Measurements from ENCODE around the gene SPDYE2. TPM values are rescaled to one million over a fixed set of nuclear protein-coding genes. Genes with fewer than 3 reads are reported as not detected.
"Not testable (repeated sequence)": the region's sequence is repeated elsewhere in the genome, so short reads cannot be mapped to it uniquely, and the experiment has no call there.

Gene SPDYE2
- total RNA-seq, 1 donor from 2014 or later = not detected

DNA sequence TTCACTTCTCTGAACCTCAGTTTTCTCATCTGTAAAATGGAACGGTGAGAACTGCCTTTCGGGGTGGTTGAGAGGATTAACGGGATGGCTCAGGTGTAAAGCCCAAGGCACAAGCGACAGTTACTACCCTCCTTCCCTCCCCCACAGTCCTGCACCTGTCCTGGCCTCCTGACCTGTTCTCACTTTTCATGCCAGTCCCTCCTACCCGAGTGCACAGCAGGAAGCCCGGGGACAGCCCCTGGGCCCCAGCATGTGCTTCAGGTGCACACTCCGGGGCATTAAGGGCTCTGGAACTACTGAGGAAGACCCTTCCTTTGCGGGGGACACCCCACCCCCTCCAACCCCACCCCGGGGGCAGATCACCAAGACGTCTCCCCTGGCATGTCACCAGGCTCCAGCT, 34.1 kb upstream of the SPDYE2 start:
- not testable (repeated sequence) for H3K27ac ChIP-seq (ENCODE audit: low read depth, low read length); H3K27me3 ChIP-seq (ENCODE audit: control insufficient read depth in 3 of 3, insufficient read depth in 3 of 3, low read length in 3 of 3); H3K4me3 ChIP-seq (ENCODE audit: low read length in 3 of 3); H3K9ac ChIP-seq (ENCODE audit: low read depth in 1 of 3, low read length in 3 of 3); H3K4me1 ChIP-seq (ENCODE audit: control insufficient read depth in 3 of 3, insufficient read depth in 3 of 3, low read length in 3 of 3); H3K36me3 ChIP-seq (ENCODE audit: control insufficient read depth in 3 of 3, insufficient read depth in 3 of 3, low read length in 3 of 3); H3K9me3 ChIP-seq (ENCODE audit: control insufficient read depth in 3 of 3, low read length in 3 of 3)

DNA sequence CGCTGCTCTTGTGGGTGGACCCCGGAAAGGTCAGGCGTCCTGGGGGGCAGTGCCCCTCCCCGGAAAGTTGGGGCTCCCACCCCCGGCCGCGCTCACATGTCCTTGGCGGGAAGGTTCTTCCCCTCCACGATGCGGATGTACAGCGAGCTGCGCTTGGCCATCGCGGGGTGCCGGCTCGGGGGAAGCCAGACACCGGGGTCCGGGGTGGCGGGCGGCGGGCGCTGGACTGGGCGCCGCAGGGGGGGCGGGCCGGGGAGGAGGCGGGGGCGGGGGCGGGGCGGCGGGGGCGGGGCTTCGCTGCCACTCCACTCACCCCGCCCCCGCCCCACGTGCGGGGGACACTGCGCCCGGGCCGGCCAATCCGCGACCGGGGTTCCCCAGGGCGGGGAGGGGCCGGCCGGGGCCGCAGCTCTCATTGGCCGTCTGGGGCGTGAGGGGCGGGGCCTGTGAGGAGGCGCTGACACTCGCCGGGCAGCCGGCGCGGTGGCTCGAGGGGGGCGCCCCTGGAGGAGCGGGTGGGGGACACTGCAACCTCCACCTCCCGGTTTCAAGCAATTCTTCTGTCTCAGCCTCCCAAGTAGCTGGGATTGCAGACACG, 33.4 kb upstream of the SPDYE2 start, which contains the start of gene RASA4B:
RASA4B (minus strand) TSS at position 228 of the 598 bp plus-strand sequence; CDS start at position 161, 67 bp downstream.
- not testable (repeated sequence) for H3K4me3 ChIP-seq (ENCODE audit: low read length in 3 of 3); H3K9ac ChIP-seq (ENCODE audit: low read depth in 1 of 3, low read length in 3 of 3); H3K27me3 ChIP-seq (ENCODE audit: control insufficient read depth in 3 of 3, insufficient read depth in 3 of 3, low read length in 3 of 3); H3K9me3 ChIP-seq (ENCODE audit: control insufficient read depth in 3 of 3, low read length in 3 of 3); H3K4me1 ChIP-seq (ENCODE audit: control insufficient read depth in 3 of 3, insufficient read depth in 3 of 3, low read length in 3 of 3); H3K36me3 ChIP-seq (ENCODE audit: control insufficient read depth in 3 of 3, insufficient read depth in 3 of 3, low read length in 3 of 3); H3K27ac ChIP-seq (ENCODE audit: low read depth, low read length)

DNA sequence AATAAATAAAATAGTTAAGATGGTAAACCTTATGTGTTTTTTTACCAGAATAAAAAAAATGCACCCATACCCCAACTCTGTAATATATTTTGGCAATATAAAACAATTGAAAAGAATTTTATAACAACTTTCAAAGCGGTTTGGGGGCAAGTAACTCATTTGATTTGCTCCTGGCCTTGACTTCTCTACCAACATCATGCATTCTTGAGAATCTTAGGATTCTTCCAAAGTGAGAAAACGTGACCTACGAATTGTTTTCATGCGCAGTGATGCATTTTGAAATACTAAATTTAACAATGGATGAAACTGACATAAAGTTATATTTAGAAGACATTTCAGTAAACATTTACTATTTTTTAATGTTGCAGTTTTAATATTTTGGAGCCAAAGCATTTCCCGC, 30.2 kb upstream of the SPDYE2 start:
- H3K27me3 ChIP-seq (ENCODE audit: control insufficient read depth in 3 of 3, insufficient read depth in 3 of 3, low read length in 3 of 3); H3K9me3 ChIP-seq (ENCODE audit: control insufficient read depth in 3 of 3, low read length in 3 of 3); H3K4me1 ChIP-seq (ENCODE audit: control insufficient read depth in 3 of 3, insufficient read depth in 3 of 3, low read length in 3 of 3); H3K27ac ChIP-seq (ENCODE audit: low read depth, low read length); H3K36me3 ChIP-seq (ENCODE audit: control insufficient read depth in 3 of 3, insufficient read depth in 3 of 3, low read length in 3 of 3); H3K9ac ChIP-seq (ENCODE audit: low read depth in 1 of 3, low read length in 3 of 3); H3K4me3 ChIP-seq (ENCODE audit: low read length in 3 of 3): not testable (repeated sequence)

DNA sequence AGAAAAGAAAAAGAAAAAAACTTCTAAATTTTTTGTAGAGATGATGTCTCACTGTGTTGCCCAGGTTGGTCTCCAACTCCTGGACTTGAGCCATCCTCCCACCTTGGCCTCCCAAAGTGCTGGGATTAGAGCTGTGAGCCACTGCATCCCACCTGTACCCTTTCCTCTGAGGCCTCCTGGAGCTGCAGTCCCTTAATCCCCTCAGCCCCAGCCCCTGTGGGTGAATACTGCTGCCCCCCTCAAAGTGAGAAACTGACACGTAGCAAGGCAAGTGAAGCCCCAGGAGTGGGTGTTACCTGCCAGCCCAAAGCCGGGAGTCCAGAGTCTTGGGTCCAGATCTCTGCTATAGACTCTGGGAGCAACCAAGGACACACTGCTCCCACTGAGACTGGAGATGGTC, 26.2 kb upstream of the SPDYE2 start:
- H3K4me3 ChIP-seq (ENCODE audit: low read length in 3 of 3); H3K9me3 ChIP-seq (ENCODE audit: control insufficient read depth in 3 of 3, low read length in 3 of 3); H3K4me1 ChIP-seq (ENCODE audit: control insufficient read depth in 3 of 3, insufficient read depth in 3 of 3, low read length in 3 of 3); H3K36me3 ChIP-seq (ENCODE audit: control insufficient read depth in 3 of 3, insufficient read depth in 3 of 3, low read length in 3 of 3); H3K27ac ChIP-seq (ENCODE audit: low read depth, low read length); H3K9ac ChIP-seq (ENCODE audit: low read depth in 1 of 3, low read length in 3 of 3); H3K27me3 ChIP-seq (ENCODE audit: control insufficient read depth in 3 of 3, insufficient read depth in 3 of 3, low read length in 3 of 3): not testable (repeated sequence)

DNA sequence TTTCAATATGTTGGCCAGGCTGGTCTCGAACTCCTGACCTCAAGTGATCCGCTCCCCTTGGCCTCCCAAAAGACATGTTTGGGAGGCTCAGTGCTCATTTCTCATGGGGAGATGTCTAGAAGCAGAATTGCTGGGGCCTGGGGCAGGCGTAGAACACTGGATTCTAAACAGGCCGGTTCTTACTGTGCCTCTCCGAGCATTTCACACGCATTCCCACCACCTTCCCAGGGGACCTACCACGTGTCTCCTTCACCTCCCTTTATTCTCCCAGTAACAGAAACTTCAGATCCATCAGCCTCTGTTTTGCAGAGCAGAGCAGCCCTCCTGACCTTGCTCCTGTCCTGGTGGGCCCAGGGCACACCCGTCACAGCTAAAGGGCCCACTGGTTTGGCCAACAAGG, 23.8 kb upstream of the SPDYE2 start:
- not testable (repeated sequence) for H3K27ac ChIP-seq (ENCODE audit: low read depth, low read length); H3K4me3 ChIP-seq (ENCODE audit: low read length in 3 of 3); H3K4me1 ChIP-seq (ENCODE audit: control insufficient read depth in 3 of 3, insufficient read depth in 3 of 3, low read length in 3 of 3); H3K36me3 ChIP-seq (ENCODE audit: control insufficient read depth in 3 of 3, insufficient read depth in 3 of 3, low read length in 3 of 3); H3K9ac ChIP-seq (ENCODE audit: low read depth in 1 of 3, low read length in 3 of 3); H3K27me3 ChIP-seq (ENCODE audit: control insufficient read depth in 3 of 3, insufficient read depth in 3 of 3, low read length in 3 of 3); H3K9me3 ChIP-seq (ENCODE audit: control insufficient read depth in 3 of 3, low read length in 3 of 3)

DNA sequence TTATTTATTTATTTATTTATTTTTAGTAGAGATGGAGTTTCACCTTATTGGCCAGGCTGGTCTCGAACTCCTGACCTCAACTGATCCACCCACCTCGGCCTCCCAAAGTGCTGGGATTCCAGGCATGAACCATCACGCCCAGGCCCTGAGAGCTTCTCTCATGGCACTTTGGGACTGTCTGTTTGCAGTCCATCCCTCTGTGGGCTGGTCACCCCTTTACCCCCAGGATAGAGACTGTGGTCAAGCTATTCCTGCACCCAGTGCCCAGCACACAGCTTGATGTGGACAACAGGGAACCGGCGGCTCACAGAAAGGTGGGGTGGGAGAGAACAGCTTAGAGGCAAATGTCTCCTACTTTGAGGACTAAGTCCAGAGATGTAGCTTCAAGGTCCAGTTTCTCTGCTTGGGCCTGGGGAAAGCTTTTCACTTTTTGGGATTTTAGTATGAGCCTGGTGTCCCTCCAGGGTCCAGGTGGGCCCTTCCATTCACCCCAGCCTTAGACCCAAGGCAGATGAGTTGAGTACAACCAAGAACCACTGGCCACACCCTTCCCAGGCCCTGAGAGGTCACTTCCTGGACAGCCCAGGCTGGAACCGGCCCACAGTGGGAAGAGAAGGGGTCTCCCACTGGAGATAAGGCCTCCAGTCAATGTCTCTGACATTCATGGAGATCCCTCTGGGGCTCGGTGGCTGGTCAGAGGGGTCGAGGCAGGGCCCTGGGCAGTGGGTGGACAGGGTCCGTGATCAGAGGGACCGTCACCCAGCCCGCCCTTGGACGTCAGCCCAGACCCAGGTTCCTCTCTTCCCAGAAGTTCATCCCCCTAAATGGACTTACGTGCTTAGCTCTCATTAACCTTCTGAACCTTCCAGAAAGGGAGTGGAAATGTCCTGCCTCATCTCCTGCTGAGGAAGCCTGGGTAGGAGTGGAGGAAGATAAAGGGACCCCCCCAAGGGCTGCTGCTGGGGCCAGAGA, 22.9 kb upstream of the SPDYE2 start:
- not testable (repeated sequence) for H3K27ac ChIP-seq (ENCODE audit: low read depth, low read length); H3K9ac ChIP-seq (ENCODE audit: low read depth in 1 of 3, low read length in 3 of 3); H3K4me1 ChIP-seq (ENCODE audit: control insufficient read depth in 3 of 3, insufficient read depth in 3 of 3, low read length in 3 of 3)

DNA sequence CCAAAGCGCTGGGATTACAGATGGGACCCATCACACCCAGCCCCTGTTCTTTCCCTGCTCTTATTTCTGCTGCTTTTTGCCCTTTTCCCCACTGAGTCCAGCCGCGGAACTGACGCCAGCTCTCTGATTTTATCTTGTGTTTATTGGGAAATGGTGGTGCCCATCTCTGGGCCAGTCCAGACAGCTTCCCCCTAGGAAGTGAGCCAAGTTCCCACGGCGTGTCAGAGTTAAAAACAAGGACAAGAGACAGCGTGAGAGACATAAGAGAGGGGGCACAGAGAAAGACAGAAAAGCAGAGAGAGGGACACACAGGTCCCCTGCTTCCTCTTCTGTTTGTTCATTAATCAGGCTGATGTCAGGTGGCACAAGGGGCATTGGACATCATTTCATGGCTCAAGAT, 19.4 kb upstream of the SPDYE2 start:
- H3K27me3 ChIP-seq (ENCODE audit: control insufficient read depth in 3 of 3, insufficient read depth in 3 of 3, low read length in 3 of 3); H3K36me3 ChIP-seq (ENCODE audit: control insufficient read depth in 3 of 3, insufficient read depth in 3 of 3, low read length in 3 of 3); H3K4me3 ChIP-seq (ENCODE audit: low read length in 3 of 3); H3K27ac ChIP-seq (ENCODE audit: low read depth, low read length); H3K9ac ChIP-seq (ENCODE audit: low read depth in 1 of 3, low read length in 3 of 3); H3K9me3 ChIP-seq (ENCODE audit: control insufficient read depth in 3 of 3, low read length in 3 of 3); H3K4me1 ChIP-seq (ENCODE audit: control insufficient read depth in 3 of 3, insufficient read depth in 3 of 3, low read length in 3 of 3): not testable (repeated sequence)

More for the DNA sequence above, 22.9 kb upstream of the SPDYE2 start:
- H3K9me3 ChIP-seq (ENCODE audit: control insufficient read depth in 3 of 3, low read length in 3 of 3); H3K27me3 ChIP-seq (ENCODE audit: control insufficient read depth in 3 of 3, insufficient read depth in 3 of 3, low read length in 3 of 3); H3K36me3 ChIP-seq (ENCODE audit: control insufficient read depth in 3 of 3, insufficient read depth in 3 of 3, low read length in 3 of 3); H3K4me3 ChIP-seq (ENCODE audit: low read length in 3 of 3): not testable (repeated sequence)

DNA sequence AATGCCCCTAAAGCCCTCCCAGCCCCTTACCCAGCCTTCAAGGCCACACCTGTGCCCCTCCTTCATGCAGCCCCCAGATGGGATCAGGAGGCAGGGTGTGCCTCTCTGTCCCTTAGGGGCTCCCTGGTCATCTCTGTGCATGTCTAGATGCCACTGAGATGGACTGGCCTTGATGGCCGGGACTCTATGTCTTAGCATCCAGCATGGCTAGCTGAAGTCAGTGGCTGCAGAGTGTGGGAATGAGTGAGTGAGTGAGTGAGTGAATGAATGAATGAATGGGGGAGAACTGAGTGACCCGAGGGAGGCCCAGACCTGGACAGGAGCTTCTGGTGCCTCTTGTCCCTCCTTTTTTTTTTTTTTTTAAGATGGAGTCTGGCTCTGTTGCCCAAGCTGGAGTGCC, 18.9 kb upstream of the SPDYE2 start:
- H3K4me1 ChIP-seq (ENCODE audit: control insufficient read depth in 3 of 3, insufficient read depth in 3 of 3, low read length in 3 of 3); H3K9me3 ChIP-seq (ENCODE audit: control insufficient read depth in 3 of 3, low read length in 3 of 3); H3K27ac ChIP-seq (ENCODE audit: low read depth, low read length); H3K9ac ChIP-seq (ENCODE audit: low read depth in 1 of 3, low read length in 3 of 3); H3K36me3 ChIP-seq (ENCODE audit: control insufficient read depth in 3 of 3, insufficient read depth in 3 of 3, low read length in 3 of 3); H3K27me3 ChIP-seq (ENCODE audit: control insufficient read depth in 3 of 3, insufficient read depth in 3 of 3, low read length in 3 of 3); H3K4me3 ChIP-seq (ENCODE audit: low read length in 3 of 3): not testable (repeated sequence)

DNA sequence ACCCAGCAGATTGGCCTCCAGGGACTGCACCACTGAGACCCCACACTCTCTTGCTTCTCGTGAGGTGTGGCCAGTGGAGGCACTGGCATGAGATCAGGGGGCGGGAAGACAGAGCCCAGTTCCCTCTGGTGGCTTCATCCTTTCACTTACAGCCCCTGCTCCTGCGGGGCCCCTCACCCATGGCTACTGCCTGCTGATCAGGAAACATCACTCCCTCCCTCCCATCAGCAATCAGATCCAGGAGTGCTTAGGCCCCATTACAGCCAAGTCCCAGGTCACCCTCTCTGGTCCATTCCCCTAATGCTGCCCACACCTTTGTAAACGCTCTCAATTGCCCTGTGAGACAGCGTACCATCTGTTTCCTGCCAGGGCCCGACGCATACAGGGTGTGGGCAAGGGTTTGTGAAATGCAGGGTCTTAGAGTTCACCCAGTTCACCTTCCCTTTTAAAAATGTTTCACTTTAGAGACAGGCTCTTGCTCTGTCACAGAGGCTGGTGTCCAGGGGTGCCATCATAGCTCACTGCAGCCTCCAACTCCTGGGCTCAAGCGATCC, 15.9 kb upstream of the SPDYE2 start:
- H3K4me1 ChIP-seq (ENCODE audit: control insufficient read depth in 3 of 3, insufficient read depth in 3 of 3, low read length in 3 of 3); H3K9me3 ChIP-seq (ENCODE audit: control insufficient read depth in 3 of 3, low read length in 3 of 3); H3K27me3 ChIP-seq (ENCODE audit: control insufficient read depth in 3 of 3, insufficient read depth in 3 of 3, low read length in 3 of 3); H3K36me3 ChIP-seq (ENCODE audit: control insufficient read depth in 3 of 3, insufficient read depth in 3 of 3, low read length in 3 of 3); H3K4me3 ChIP-seq (ENCODE audit: low read length in 3 of 3); H3K27ac ChIP-seq (ENCODE audit: low read depth, low read length); H3K9ac ChIP-seq (ENCODE audit: low read depth in 1 of 3, low read length in 3 of 3): not testable (repeated sequence)

DNA sequence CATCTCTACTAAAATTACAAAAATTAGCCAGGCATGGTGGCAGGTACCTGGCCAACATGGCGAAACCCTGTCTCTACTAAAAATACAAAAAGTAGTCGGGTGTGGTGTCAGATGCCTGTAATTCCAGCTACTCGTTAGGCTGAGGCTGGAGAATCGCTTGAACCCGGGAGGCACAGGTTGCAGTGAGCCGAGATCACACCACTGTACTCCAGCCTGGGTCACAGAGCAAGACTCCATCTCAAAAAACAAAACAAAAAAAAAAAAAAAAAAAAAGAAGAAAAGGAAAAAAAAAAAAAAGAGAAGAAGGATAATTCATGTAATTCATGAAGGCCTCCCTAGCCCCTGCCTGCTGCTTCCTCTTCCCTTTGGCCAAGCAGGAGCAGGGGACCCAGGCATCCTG, 10.4 kb upstream of the SPDYE2 start:
- H3K27ac ChIP-seq (ENCODE audit: low read depth, low read length); H3K4me3 ChIP-seq (ENCODE audit: low read length in 3 of 3); H3K27me3 ChIP-seq (ENCODE audit: control insufficient read depth in 3 of 3, insufficient read depth in 3 of 3, low read length in 3 of 3); H3K9me3 ChIP-seq (ENCODE audit: control insufficient read depth in 3 of 3, low read length in 3 of 3); H3K36me3 ChIP-seq (ENCODE audit: control insufficient read depth in 3 of 3, insufficient read depth in 3 of 3, low read length in 3 of 3); H3K4me1 ChIP-seq (ENCODE audit: control insufficient read depth in 3 of 3, insufficient read depth in 3 of 3, low read length in 3 of 3); H3K9ac ChIP-seq (ENCODE audit: low read depth in 1 of 3, low read length in 3 of 3): not testable (repeated sequence)

Data from skeletal muscle tissue (tissue), 4 donors.